GM23248 (cell line): ENCODE measurements around the gene LRCOL1.

Source experiments
- EZH2 ChIP-seq: fragments of 200-600 bp; sonication (generic); IDR thresholded peaks from 2 replicates; pipeline ENCODE4 v1.6.1; 2018; ENCODE audit warnings: antibody characterized with exemption, mild to moderate bottlenecking; ENCODE audit not compliant: insufficient read depth, poor library complexity, severe bottlenecking
- EZH2phosphoT487 ChIP-seq: fragments of 200-600 bp; sonication (generic); IDR thresholded peaks from 2 replicates; pipeline ENCODE4 v1.6.1; 2018; ENCODE audit warnings: antibody characterized with exemption, moderate library complexity, mild to moderate bottlenecking, low read depth; ENCODE audit not compliant: insufficient read depth

- TF ChIP-seq EZH2phosphoT487 (no peak), EZH2 (no peak)
Observed at GRCh38 chr12:132601171-132601883, 9.1 kb downstream of the LRCOL1 start.
